ENCODE measurements around the gene LAMA2.

LAMA2 gene

GRCh38 chr6:129393654-129394053 lies 510.7 kb downstream of the LAMA2 start:
- DNase-seq: no peak

- DNase-seq: no peak
Measured at GRCh38 chr6:129398764-129399163, 515.8 kb downstream of the LAMA2 start.

GRCh38 chr6:129402244-129402643 lies 519.3 kb downstream of the LAMA2 start:
- DNase-seq: no peak

GRCh38 chr6:129411092-129411491 lies 528.2 kb downstream of the LAMA2 start:
- no peak for DNase-seq

GRCh38 chr6:129416337-129416990 lies 533.5 kb downstream of the LAMA2 start:
- no peak for DNase-seq

- DNase-seq: no peak
Measured at GRCh38 chr6:129417416-129418086, 534.6 kb downstream of the LAMA2 start.

GRCh38 chr6:129419324-129419723 lies 536.4 kb downstream of the LAMA2 start:
- DNase-seq: no peak

- DNase-seq: no peak
Measured at GRCh38 chr6:129426343-129426742, 543.4 kb downstream of the LAMA2 start.

GRCh38 chr6:129429956-129430355 lies 547.0 kb downstream of the LAMA2 start:
- DNase-seq: no peak

GRCh38 chr6:129432738-129433137 lies 549.8 kb downstream of the LAMA2 start:
- DNase-seq: no peak

GRCh38 chr6:129434091-129434490 lies 551.2 kb downstream of the LAMA2 start:
- DNase-seq: no peak

- no peak for DNase-seq
Measured at GRCh38 chr6:129440691-129441090, 557.8 kb downstream of the LAMA2 start.

GRCh38 chr6:129444683-129445082 lies 561.7 kb downstream of the LAMA2 start:
- DNase-seq: no peak

GRCh38 chr6:129446272-129447197 lies 563.6 kb downstream of the LAMA2 start:
- no peak for DNase-seq

- DNase-seq: no peak
Measured at GRCh38 chr6:129447198-129447565, 564.2 kb downstream of the LAMA2 start.

GRCh38 chr6:129448965-129449364 lies 566.0 kb downstream of the LAMA2 start:
- no peak for DNase-seq

GRCh38 chr6:129451187-129451586 lies 568.2 kb downstream of the LAMA2 start:
- DNase-seq: no peak

- no peak for DNase-seq
Measured at GRCh38 chr6:129453073-129453472, 570.1 kb downstream of the LAMA2 start.

GRCh38 chr6:129454488-129454887 lies 571.5 kb downstream of the LAMA2 start:
- no peak for DNase-seq

GRCh38 chr6:129455126-129455769 lies 572.3 kb downstream of the LAMA2 start:
- no peak for DNase-seq

GRCh38 chr6:129460221-129460620 lies 577.3 kb downstream of the LAMA2 start:
- no peak for DNase-seq

- DNase-seq: no peak
Measured at GRCh38 chr6:129469070-129469662, 586.2 kb downstream of the LAMA2 start.

GRCh38 chr6:129472239-129472638 lies 589.3 kb downstream of the LAMA2 start:
- DNase-seq: no peak
